ENCODE data around the gene SOWAHA. TPM values are rescaled to one million over a fixed set of nuclear protein-coding genes. Genes with fewer than 3 reads are reported as not detected.

SOWAHA gene
- total RNA-seq, 1 experiment from 2014 or later = 3.7 TPM

GRCh38 chr5:132849347-132849746 lies 36.2 kb downstream of the SOWAHA start:
- Histone ChIP-seq H3K4me1 (no peaks in the 10 kb centered on the region), H3K4me3 (ENCODE audit: low read depth, low read length) (no peak overlapping the region), H3K27me3 (replicated peaks; ENCODE audit: control insufficient read depth, insufficient read depth, low read length) (no peaks in the 10 kb centered on the region), H3K9me3 (no peaks in the 10 kb centered on the region), H3K36me3 (ENCODE audit: control insufficient read depth, insufficient read depth, low read length) (no peaks in the 10 kb centered on the region)
- ChIA-PET POLR2A (no interaction called here), CTCF (interaction anchor here (1.0 kb wide), 1 partner anchor 42 kb away, joined by 3 read pairs; no protein-coding TSS in a partner anchor)
- Mint-ChIP-seq H3K27me3 (ENCODE audit: insufficient read depth, unreplicated experiment) (no peaks in the 10 kb centered on the region), H3K9me3 (ENCODE audit: unreplicated experiment) (no peaks in the 10 kb centered on the region), H3K36me3 (ENCODE audit: insufficient read depth, unreplicated experiment) (no peaks in the 10 kb centered on the region), H3K4me1 (ENCODE audit: low read depth, unreplicated experiment) (no peaks in the 10 kb centered on the region), H3K4me3 (ENCODE audit: unreplicated experiment) (no peak overlapping the region), H3K27ac (ENCODE audit: unreplicated experiment) (no peak overlapping the region)
- BruUV-seq (replicated peaks) = no TSS peak
- intact Hi-C loops (cut with micrococcal nuclease; ENCODE audit: unreplicated experiment) = no loop called here
- no peak for TF ChIP-seq CTCF (IDR thresholded peaks at IDR 0.05; ENCODE audit: insufficient read depth in 1 of 2, low read depth in 1 of 2, low read length in 1 of 2, severe bottlenecking in 1 of 2, unreplicated experiment in 1 of 2)
- no peak for DNase-seq

- no peaks in the 10 kb centered on the region for H3K4me1 ChIP-seq
- Mint-ChIP-seq H3K36me3 (ENCODE audit: insufficient read depth, unreplicated experiment) (no peaks in the 10 kb centered on the region), H3K27me3 (ENCODE audit: insufficient read depth, unreplicated experiment) (no peaks in the 10 kb centered on the region), H3K4me1 (ENCODE audit: low read depth, unreplicated experiment) (no peaks in the 10 kb centered on the region), H3K27ac (ENCODE audit: unreplicated experiment) (no peak overlapping the region), H3K9me3 (ENCODE audit: unreplicated experiment) (no peaks in the 10 kb centered on the region), H3K4me3 (ENCODE audit: unreplicated experiment) (no peak overlapping the region)
- no peaks in the 10 kb centered on the region for H3K9me3 ChIP-seq
- no TSS peak for BruUV-seq (replicated peaks)
- POLR2A ChIA-PET = no interaction called here
- CTCF ChIA-PET = no interaction called here
- no peaks in the 10 kb centered on the region for H3K27me3 ChIP-seq (replicated peaks; ENCODE audit: control insufficient read depth, insufficient read depth, low read length)
- DNase-seq = no peak
- H3K4me3 ChIP-seq (ENCODE audit: low read depth, low read length) = no peak overlapping the region
- TF ChIP-seq CTCF (IDR thresholded peaks at IDR 0.05; ENCODE audit: insufficient read depth in 1 of 2, low read depth in 1 of 2, low read length in 1 of 2, severe bottlenecking in 1 of 2, unreplicated experiment in 1 of 2) = no peak
- H3K36me3 ChIP-seq (ENCODE audit: control insufficient read depth, insufficient read depth, low read length) = no peaks in the 10 kb centered on the region
- intact Hi-C loops (cut with micrococcal nuclease; ENCODE audit: unreplicated experiment) = no loop called here
Measured at GRCh38 chr5:132850066-132850465, 37.0 kb downstream of the SOWAHA start.

- CTCF ChIA-PET = no interaction called here
- H3K27ac Mint-ChIP-seq (ENCODE audit: unreplicated experiment) = no peak overlapping the region
- no TSS peak for BruUV-seq (replicated peaks)
- H3K4me1 ChIP-seq = no peaks in the 10 kb centered on the region
- TF ChIP-seq CTCF (IDR thresholded peaks at IDR 0.05; ENCODE audit: insufficient read depth in 1 of 2, low read depth in 1 of 2, low read length in 1 of 2, severe bottlenecking in 1 of 2, unreplicated experiment in 1 of 2) = no peak
- intact Hi-C loops (cut with micrococcal nuclease; ENCODE audit: unreplicated experiment) = no loop called here
- H3K27me3 Mint-ChIP-seq (ENCODE audit: insufficient read depth, unreplicated experiment) = no peaks in the 10 kb centered on the region
- H3K4me3 ChIP-seq (ENCODE audit: low read depth, low read length) = no peak overlapping the region
- no peak for DNase-seq
- no peaks in the 10 kb centered on the region for H3K9me3 ChIP-seq
- no peaks in the 10 kb centered on the region for H3K27me3 ChIP-seq (replicated peaks; ENCODE audit: control insufficient read depth, insufficient read depth, low read length)
- H3K9me3 Mint-ChIP-seq (ENCODE audit: unreplicated experiment) = no peaks in the 10 kb centered on the region
- H3K36me3 ChIP-seq (ENCODE audit: control insufficient read depth, insufficient read depth, low read length) = no peaks in the 10 kb centered on the region
- no peak overlapping the region for H3K4me3 Mint-ChIP-seq (ENCODE audit: unreplicated experiment)
- POLR2A ChIA-PET = no interaction called here
- H3K36me3 Mint-ChIP-seq (ENCODE audit: insufficient read depth, unreplicated experiment) = no peaks in the 10 kb centered on the region
- H3K4me1 Mint-ChIP-seq (ENCODE audit: low read depth, unreplicated experiment) = no peaks in the 10 kb centered on the region
Measured at GRCh38 chr5:132853323-132853722, 40.2 kb downstream of the SOWAHA start.

All from Caco-2 (cell line).